Kidney capillary endothelial cell (primary cell): Measurements from ENCODE around the gene AMY1B.
"Not testable (repeated sequence)": the region's sequence is repeated elsewhere in the genome, so short reads cannot be mapped to it uniquely, and the experiment has no call there.

ENCODE experiments used
- DNase-seq: peaks from one replicate; pipeline ENCODE4 v3.0.0-alpha.2; 2018; ENCODE audit warnings: low spot score

Gene AMY1B

DNA sequence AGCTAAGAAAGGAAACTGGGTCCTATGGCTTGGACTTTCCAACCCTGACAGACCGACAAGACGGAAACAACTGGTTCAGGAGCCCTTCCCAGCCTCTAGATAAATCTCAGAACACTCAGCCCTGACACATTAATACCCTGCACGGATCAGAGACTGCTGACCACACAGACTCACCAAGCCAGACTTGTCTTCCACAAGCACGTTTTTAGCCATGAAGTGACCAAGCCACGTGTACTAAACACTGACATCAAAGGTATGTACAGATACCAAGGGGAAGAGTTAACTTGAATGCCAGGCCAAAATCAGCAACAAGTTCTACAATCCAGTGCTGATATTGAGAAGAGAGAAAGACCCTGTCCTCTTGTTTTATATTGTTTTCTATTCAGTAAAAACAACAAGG is at the start of gene AMY1B:
Gene AMY1B (minus strand): TSS at position 101 of the 400 bp plus-strand sequence. CDS start 571 bp downstream, outside the sequence.
- not testable (repeated sequence) for DNase-seq

DNA sequence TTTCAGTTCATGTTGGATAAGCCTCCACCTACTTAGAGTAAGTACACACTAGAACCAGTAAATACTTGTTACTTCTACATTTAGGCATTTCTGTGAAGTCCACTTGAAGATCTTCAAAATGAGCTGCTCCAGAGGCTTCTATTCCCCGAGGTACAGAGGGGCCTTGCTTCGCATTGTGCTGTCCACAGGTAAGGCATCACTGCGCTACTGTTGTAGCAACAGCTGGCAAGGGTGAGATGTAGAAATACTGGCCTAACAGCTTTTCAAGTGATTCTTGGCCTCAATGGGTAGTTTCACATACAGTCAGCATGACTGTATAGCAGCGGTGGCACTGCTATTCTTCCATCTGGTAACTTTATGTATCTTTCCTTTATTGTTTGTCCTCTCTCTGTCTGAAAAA is 49.0 kb upstream of the AMY1B start:
- not testable (repeated sequence) for DNase-seq

DNA sequence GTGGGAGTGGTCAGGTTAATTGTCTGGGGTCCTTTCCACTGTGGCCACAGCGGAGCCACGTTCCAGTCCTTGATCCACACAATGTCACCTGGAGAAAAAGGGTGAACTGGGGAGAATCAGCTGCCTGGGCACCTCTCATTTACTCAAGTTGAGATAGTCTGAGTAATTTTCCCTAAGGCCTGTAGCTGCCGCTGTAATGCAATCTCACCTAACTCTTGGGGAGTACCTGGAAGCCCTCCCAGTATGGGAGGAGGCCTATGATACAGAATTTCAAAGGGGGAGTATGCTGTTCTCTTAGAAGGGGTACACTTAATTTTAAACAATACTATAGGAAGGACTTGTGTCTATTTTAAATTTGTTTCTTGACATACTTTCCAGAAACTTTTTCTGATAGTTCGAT is 48.4 kb upstream of the AMY1B start:
- DNase-seq: not testable (repeated sequence)

DNA sequence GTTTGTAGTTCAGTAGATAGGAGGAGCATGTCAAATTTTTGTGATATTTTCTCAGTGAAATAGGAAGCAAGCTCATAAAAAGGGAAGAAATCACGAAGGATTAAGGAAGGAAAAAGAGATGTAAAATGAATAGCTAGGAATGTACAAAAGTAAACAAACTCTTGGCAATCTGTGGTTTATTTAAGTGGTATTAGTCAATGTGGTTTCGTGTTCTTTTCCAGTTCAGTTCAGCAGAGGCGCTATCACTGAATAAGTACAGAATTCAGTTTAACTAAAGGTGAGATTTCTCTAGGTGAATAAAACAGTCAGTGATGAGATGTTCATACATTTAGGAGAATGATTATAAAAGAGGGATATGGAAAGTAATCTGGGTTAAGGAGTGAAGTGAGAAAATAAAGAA is 42.0 kb upstream of the AMY1B start:
- DNase-seq: not testable (repeated sequence)

DNA sequence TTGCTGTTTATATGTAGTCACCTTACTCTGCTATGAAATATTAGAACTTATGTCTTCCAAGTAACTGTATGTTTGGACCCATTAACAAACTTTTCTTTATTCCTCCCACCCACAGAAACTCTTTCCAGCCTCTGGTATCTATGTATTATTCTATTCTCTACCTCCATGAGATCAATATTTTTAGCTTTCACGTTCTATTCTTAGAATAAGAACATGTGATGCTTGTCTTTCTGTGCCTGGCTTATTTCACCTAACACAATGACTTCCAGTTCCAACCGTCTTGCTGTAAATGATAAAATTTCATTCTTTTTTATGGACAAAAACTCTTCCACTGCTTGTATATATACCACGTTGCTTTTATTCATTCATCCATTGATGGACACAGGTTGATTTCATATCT is 39.3 kb upstream of the AMY1B start:
- not testable (repeated sequence) for DNase-seq

DNA sequence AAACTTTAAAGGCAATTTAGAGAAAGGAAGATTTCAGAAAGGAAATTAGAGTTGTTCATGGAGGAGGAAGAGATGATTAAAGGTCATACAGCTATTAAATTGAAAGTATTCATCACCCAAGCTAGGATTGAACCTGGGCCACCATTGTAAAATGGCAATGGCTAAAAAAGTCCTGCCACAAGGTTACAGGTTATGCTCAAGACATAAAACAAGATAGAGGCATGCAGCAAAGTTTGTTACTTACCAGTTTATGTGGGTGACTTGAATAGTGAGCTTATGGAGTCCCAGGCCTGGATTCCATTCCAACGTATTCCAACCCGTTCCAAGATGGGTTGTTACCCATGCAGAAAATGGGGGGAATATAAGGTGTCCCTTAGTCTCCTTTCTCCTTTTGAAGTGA is 25.5 kb upstream of the AMY1B start:
- DNase-seq: not testable (repeated sequence)

DNA sequence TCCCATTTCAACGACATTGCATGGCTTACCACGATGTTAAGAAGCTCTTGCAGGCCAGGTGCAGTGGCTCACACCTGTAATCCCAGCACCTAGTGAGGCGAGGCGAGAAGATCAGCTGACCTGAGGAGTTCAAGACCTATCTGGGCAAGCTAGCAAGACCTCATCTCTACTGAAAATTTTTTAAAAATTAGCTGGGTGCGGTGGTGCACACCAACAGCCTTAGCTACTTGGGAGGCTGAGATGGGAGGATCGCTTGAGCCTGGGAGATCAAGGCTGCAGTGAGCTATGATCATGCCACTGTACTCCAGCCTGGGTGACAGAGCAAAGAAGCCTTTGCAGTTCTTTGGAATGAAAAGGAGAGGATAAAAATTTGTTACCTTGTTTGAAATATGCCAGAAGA is 21.4 kb upstream of the AMY1B start:
- DNase-seq: not testable (repeated sequence)

DNA sequence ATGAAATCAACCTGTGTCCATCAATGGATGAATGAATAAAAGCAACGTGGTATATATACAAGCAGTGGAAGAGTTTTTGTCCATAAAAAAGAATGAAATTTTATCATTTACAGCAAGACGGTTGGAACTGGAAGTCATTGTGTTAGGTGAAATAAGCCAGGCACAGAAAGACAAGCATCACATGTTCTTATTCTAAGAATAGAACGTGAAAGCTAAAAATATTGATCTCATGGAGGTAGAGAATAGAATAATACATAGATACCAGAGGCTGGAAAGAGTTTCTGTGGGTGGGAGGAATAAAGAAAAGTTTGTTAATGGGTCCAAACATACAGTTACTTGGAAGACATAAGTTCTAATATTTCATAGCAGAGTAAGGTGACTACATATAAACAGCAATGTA is 14.4 kb upstream of the AMY1B start:
- not testable (repeated sequence) for DNase-seq

DNA sequence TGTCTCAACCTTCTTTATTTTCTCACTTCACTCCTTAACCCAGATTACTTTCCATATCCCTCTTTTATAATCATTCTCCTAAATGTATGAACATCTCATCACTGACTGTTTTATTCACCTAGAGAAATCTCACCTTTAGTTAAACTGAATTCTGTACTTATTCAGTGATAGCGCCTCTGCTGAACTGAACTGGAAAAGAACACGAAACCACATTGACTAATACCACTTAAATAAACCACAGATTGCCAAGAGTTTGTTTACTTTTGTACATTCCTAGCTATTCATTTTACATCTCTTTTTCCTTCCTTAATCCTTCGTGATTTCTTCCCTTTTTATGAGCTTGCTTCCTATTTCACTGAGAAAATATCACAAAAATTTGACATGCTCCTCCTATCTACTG is 11.7 kb upstream of the AMY1B start:
- not testable (repeated sequence) for DNase-seq

DNA sequence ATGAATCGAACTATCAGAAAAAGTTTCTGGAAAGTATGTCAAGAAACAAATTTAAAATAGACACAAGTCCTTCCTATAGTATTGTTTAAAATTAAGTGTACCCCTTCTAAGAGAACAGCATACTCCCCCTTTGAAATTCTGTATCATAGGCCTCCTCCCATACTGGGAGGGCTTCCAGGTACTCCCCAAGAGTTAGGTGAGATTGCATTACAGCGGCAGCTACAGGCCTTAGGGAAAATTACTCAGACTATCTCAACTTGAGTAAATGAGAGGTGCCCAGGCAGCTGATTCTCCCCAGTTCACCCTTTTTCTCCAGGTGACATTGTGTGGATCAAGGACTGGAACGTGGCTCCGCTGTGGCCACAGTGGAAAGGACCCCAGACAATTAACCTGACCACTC is 5.2 kb upstream of the AMY1B start:
- DNase-seq: not testable (repeated sequence)

DNA sequence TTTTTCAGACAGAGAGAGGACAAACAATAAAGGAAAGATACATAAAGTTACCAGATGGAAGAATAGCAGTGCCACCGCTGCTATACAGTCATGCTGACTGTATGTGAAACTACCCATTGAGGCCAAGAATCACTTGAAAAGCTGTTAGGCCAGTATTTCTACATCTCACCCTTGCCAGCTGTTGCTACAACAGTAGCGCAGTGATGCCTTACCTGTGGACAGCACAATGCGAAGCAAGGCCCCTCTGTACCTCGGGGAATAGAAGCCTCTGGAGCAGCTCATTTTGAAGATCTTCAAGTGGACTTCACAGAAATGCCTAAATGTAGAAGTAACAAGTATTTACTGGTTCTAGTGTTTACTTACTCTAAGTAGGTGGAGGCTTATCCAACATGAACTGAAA is 4.7 kb upstream of the AMY1B start:
- not testable (repeated sequence) for DNase-seq

DNA sequence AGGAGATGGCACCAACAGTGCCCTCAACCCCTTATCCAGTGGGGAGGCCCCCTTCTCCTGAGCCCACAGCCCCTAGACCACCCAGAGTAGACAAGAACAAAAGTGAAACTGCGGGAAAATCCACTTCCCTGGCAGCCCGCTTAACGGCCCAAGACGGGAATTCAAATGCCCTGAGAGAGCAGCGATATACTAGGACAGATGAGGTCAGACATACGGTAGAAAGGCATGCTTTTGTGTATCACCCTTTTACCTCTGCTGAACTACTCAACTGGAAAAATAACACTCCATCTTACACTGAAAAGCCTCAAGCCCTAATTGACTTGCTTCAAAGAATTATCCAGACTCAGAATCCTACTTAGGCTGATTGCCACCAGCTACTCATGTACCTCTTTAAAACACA is 1.4 kb upstream of the AMY1B start:
- not testable (repeated sequence) for DNase-seq

DNA sequence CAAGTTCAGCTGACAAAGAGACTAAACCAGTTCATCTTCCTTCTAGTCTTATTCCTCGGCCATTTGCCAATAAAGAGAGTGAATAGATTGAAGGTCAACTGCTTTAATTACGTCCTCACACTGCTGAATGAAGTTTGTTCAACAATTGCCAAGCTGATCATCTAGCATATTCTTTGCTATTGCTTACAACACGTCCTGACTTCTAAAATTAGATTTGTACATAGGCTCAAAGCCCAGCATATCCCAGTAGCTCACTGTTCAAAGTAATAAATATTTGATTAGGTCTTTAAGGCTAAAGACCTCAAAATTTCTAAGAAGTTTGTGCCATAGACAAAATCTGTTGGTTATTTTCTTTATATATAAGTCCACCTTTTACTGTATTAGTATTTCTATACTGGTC is 19.7 kb downstream of the AMY1B start:
- DNase-seq: not testable (repeated sequence)

DNA sequence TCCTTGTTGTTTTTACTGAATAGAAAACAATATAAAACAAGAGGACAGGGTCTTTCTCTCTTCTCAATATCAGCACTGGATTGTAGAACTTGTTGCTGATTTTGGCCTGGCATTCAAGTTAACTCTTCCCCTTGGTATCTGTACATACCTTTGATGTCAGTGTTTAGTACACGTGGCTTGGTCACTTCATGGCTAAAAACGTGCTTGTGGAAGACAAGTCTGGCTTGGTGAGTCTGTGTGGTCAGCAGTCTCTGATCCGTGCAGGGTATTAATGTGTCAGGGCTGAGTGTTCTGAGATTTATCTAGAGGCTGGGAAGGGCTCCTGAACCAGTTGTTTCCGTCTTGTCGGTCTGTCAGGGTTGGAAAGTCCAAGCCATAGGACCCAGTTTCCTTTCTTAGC is 40.5 kb downstream of the AMY1B start, which contains the start of gene AMY1A:
Gene AMY1A (plus strand): TSS at position 301 of the 400 bp plus-strand sequence. CDS start 571 bp downstream, outside the sequence.
- DNase-seq: not testable (repeated sequence)

DNA sequence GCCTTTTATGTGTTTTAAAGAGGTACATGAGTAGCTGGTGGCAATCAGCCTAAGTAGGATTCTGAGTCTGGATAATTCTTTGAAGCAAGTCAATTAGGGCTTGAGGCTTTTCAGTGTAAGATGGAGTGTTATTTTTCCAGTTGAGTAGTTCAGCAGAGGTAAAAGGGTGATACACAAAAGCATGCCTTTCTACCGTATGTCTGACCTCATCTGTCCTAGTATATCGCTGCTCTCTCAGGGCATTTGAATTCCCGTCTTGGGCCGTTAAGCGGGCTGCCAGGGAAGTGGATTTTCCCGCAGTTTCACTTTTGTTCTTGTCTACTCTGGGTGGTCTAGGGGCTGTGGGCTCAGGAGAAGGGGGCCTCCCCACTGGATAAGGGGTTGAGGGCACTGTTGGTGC is 41.9 kb downstream of the AMY1B start:
- DNase-seq: not testable (repeated sequence)

DNA sequence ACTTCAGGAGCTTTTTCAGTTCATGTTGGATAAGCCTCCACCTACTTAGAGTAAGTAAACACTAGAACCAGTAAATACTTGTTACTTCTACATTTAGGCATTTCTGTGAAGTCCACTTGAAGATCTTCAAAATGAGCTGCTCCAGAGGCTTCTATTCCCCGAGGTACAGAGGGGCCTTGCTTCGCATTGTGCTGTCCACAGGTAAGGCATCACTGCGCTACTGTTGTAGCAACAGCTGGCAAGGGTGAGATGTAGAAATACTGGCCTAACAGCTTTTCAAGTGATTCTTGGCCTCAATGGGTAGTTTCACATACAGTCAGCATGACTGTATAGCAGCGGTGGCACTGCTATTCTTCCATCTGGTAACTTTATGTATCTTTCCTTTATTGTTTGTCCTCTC is 45.1 kb downstream of the AMY1B start:
- DNase-seq: not testable (repeated sequence)

DNA sequence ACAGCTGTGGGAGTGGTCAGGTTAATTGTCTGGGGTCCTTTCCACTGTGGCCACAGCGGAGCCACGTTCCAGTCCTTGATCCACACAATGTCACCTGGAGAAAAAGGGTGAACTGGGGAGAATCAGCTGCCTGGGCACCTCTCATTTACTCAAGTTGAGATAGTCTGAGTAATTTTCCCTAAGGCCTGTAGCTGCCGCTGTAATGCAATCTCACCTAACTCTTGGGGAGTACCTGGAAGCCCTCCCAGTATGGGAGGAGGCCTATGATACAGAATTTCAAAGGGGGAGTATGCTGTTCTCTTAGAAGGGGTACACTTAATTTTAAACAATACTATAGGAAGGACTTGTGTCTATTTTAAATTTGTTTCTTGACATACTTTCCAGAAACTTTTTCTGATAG is 45.7 kb downstream of the AMY1B start:
- not testable (repeated sequence) for DNase-seq

DNA sequence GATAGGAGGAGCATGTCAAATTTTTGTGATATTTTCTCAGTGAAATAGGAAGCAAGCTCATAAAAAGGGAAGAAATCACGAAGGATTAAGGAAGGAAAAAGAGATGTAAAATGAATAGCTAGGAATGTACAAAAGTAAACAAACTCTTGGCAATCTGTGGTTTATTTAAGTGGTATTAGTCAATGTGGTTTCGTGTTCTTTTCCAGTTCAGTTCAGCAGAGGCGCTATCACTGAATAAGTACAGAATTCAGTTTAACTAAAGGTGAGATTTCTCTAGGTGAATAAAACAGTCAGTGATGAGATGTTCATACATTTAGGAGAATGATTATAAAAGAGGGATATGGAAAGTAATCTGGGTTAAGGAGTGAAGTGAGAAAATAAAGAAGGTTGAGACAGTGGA is 52.1 kb downstream of the AMY1B start:
- DNase-seq: not testable (repeated sequence)

DNA sequence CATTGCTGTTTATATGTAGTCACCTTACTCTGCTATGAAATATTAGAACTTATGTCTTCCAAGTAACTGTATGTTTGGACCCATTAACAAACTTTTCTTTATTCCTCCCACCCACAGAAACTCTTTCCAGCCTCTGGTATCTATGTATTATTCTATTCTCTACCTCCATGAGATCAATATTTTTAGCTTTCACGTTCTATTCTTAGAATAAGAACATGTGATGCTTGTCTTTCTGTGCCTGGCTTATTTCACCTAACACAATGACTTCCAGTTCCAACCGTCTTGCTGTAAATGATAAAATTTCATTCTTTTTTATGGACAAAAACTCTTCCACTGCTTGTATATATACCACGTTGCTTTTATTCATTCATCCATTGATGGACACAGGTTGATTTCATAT is 54.8 kb downstream of the AMY1B start:
- DNase-seq: not testable (repeated sequence)
